Stomach (tissue), 9 donors: ENCODE results near the gene OSBPL9. TPM values are rescaled to one million over a fixed set of nuclear protein-coding genes. Genes with fewer than 3 reads are reported as not detected.

ENCODE experiments used
- DNase-seq, 2 donors: peaks; one replicate each; pipeline versions ENCODE4 v3.0.0 to v3.0.0-alpha.2; 2013 to 2019
- H3K27ac ChIP-seq, 5 donors: fragments of 200-600 bp in 4 of 5; sonication (generic) in 4 of 5; one replicate each; pipeline ENCODE4 v1.5.1; 2013 to 2019; ENCODE audit warnings: mild to moderate bottlenecking in 1 of 5, moderate library complexity in 1 of 5
- H3K27me3 ChIP-seq, 3 donors: fragments of 200-600 bp; sonication (generic); one replicate each; pipeline ENCODE4 v1.5.1; 2017 to 2019; ENCODE audit warnings: mixed run types in 1 of 3
- H3K36me3 ChIP-seq, 4 donors: fragments of 200-600 bp; sonication (generic); 1 replicate in 3 of 4; 2 replicates in 1 of 4; pipeline ENCODE4 v1.5.1; 2016 to 2019
- H3K4me1 ChIP-seq, 4 donors: fragments of 200-600 bp; sonication (generic); one replicate each; pipeline ENCODE4 v1.5.1; 2016 to 2019
- H3K4me3 ChIP-seq, 4 donors: fragments of 200-600 bp; sonication (generic) in 3 of 4; one replicate each; pipeline ENCODE4 v1.5.1; 2016 to 2019; ENCODE audit warnings: mild to moderate bottlenecking in 1 of 4
- H3K9me3 ChIP-seq, 4 donors: fragments of 200-600 bp; sonication (generic); one replicate each; pipeline ENCODE4 v1.5.1; 2016 to 2019
- CTCF ChIP-seq, 7 experiments: fragments of 450-650 bp in 4 of 7; fragments of 200-600 bp in 3 of 7; sonication (generic) in 3 of 7; IDR thresholded peaks; one replicate each; pipeline ENCODE4 v1.5.1; 2016 to 2019; ENCODE audit warnings: antibody characterized with exemption in 7 of 7, control low read depth in 2 of 7, mild to moderate bottlenecking in 1 of 7
- EP300 ChIP-seq: sonication (generic); formaldehyde crosslinking; IDR thresholded peaks from one replicate; pipeline ENCODE4 v1.6.1; 2017; ENCODE audit warnings: antibody characterized with exemption
- POLR2A ChIP-seq, 4 donors: fragments of 450-650 bp; IDR thresholded peaks; one replicate each; pipeline ENCODE4 v1.6.1; 2016; ENCODE audit warnings: antibody characterized with exemption in 4 of 4, control low read depth in 2 of 4, mild to moderate bottlenecking in 1 of 4, moderate library complexity in 1 of 4
- POLR2AphosphoS5 ChIP-seq, 3 donors: sonication (generic); formaldehyde crosslinking; IDR thresholded peaks; one replicate each; pipeline ENCODE4 v1.6.1; 2016; ENCODE audit warnings: antibody characterized with exemption in 3 of 3
- WGBS, 5 donors: extraction: QIAGEN DNeasy Blood & Tissue Kit in 3 of 5; methylation state at CpG; one replicate each; pipeline versions ENCODE4 v1.1.5 to v1.1.7; 2013 to 2018; 5-methylcytosine and 5-hydroxymethylcytosine counted together
- intact Hi-C: fragments of 100-400 bp; cut with DNase I; formaldehyde crosslinking; loops from one replicate; pipeline ENCODE4 v1.15.1; 2023; ENCODE audit warnings: low total_unique reads
- polyA plus RNA-seq, 3 donors: library from polyadenylated mRNA; stranded (reverse); fragments of 200-250 nt; gene quantifications; one replicate each; pipeline ENCODE4 v1.2.3, GENCODE V29; 2013
- total RNA-seq, 5 donors: library from RNA; depleted of rRNA; stranded (reverse); fragments of >200 nt; gene quantifications; one replicate each; pipeline versions ENCODE4 v1.1.0 to v1.2.3, GENCODE V29; 2014 to 2016
- donor health status: healthy with polysubstance abuse.
- donor health status: Bipolar disorder and iron deficiency.
- donor health status: healthy.

OSBPL9 gene
- total and polyA plus RNA-seq, 8 donors, result 29.8 to 461 (median 109) TPM

- no peaks in the 10 kb centered on the region for H3K36me3 ChIP-seq
- DNase-seq, result no peak
- peaks cover under 1 to 71% (median 41%) of the 10 kb centered on the region in 4 donors for H3K4me1 ChIP-seq
- H3K27ac ChIP-seq, result no peak overlapping the region
- no peak overlapping the region for H3K4me3 ChIP-seq
- no peak for TF ChIP-seq POLR2AphosphoS5 (IDR thresholded peaks at IDR 0.05)
- TF ChIP-seq CTCF (IDR thresholded peaks at IDR 0.05), result no peak
- no peak for TF ChIP-seq EP300
- TF ChIP-seq POLR2A (IDR thresholded peaks at IDR 0.05), result no peak
- intact Hi-C loops, result no loop called here
- no peaks in the 10 kb centered on the region for H3K9me3 ChIP-seq
- WGBS, 5 donors, result 91 to 96% (median 93%) methylated on average over 3 of the region's 3 CpGs
- no peaks in the 10 kb centered on the region for H3K27me3 ChIP-seq
Measured at GRCh38 chr1:51638350-51638749, 21.5 kb downstream of the OSBPL9 start.

GRCh38 chr1:51639694-51640093 is 22.8 kb downstream of the OSBPL9 start:
- Histone ChIP-seq H3K27ac (no peak overlapping the region), H3K4me3 (no peak overlapping the region), H3K36me3 (no peaks in the 10 kb centered on the region), H3K27me3 (no peaks in the 10 kb centered on the region), H3K9me3 (no peaks in the 10 kb centered on the region), H3K4me1 (peaks cover 5 to 68% (median 45%) of the 10 kb centered on the region in 4 donors)
- DNase-seq, result no peak
- intact Hi-C loops, result no loop called here
- TF ChIP-seq POLR2AphosphoS5 (IDR thresholded peaks at IDR 0.05) (no peak), CTCF (IDR thresholded peaks at IDR 0.05) (no peak), EP300 (no peak), POLR2A (IDR thresholded peaks at IDR 0.05) (no peak)
- WGBS, 5 donors, result 96 to 100% (median 98%) methylated on average over 3 of the region's 3 CpGs

DNA sequence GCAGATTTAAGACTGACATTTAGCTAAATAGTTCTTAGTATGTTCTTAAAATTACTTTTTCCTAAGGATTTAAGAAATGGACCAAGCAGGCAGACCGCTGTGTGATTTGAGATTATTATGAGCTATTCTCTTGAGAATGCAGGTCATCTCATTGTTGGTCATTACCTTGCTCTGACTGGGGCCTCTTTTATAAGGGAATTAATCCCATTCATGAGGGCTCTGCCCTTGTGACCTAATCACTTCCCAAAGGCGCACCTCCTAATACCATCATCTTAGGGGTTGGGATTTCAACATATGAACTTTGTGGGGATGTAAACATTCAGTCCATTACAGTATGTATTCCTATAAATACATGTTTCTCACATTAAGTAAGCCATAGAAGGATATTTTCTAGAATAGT is 24.2 kb downstream of the OSBPL9 start:
- Histone ChIP-seq H3K36me3 (no peaks in the 10 kb centered on the region), H3K4me1 (peaks cover 5 to 66% (median 39%) of the 10 kb centered on the region in 4 donors), H3K27me3 (no peaks in the 10 kb centered on the region), H3K27ac (peak overlapping the region in 1 of 5 donors; percentile 73), H3K9me3 (no peaks in the 10 kb centered on the region), H3K4me3 (no peak overlapping the region)
- no peak for DNase-seq
- intact Hi-C loops, result no loop called here
- 93 to 100% (median 97%) methylated on average over 2 of the region's 2 CpGs for WGBS, 5 donors
- TF ChIP-seq POLR2AphosphoS5 (IDR thresholded peaks at IDR 0.05) (no peak), POLR2A (IDR thresholded peaks at IDR 0.05) (no peak), EP300 (no peak), CTCF (IDR thresholded peaks at IDR 0.05) (no peak)

- Histone ChIP-seq H3K36me3 (no peaks in the 10 kb centered on the region), H3K27me3 (no peaks in the 10 kb centered on the region), H3K4me1 (peaks cover 5 to 54% (median 33%) of the 10 kb centered on the region in 4 donors), H3K27ac (peak overlapping the region in 4 of 5 donors; percentile 51 to 73 (median 66)), H3K9me3 (no peaks in the 10 kb centered on the region), H3K4me3 (no peak overlapping the region)
- 74 to 97% (median 81%) methylated on average over 1 of the region's 1 CpG for WGBS, 5 donors
- peak in 1 of 2 donors; percentile 75 for DNase-seq
- intact Hi-C loops, result no loop called here
- peak in 1 of 3 donors; percentile 27 for TF ChIP-seq POLR2AphosphoS5 (IDR thresholded peaks at IDR 0.05)
- no peak for TF ChIP-seq POLR2A (IDR thresholded peaks at IDR 0.05)
Measured at GRCh38 chr1:51642739-51643142, 25.8 kb downstream of the OSBPL9 start.

GRCh38 chr1:51643362-51643761 is 26.5 kb downstream of the OSBPL9 start:
- no peak for TF ChIP-seq CTCF (IDR thresholded peaks at IDR 0.05)
- TF ChIP-seq EP300, result no peak
- TF ChIP-seq POLR2A (IDR thresholded peaks at IDR 0.05), result no peak
- TF ChIP-seq POLR2AphosphoS5 (IDR thresholded peaks at IDR 0.05), result no peak
- no peak overlapping the region for H3K4me3 ChIP-seq
- H3K27ac ChIP-seq, result peak overlapping the region in 4 of 5 donors; percentile 42 to 73 (median 66)
- H3K4me1 ChIP-seq, result peaks cover 11 to 56% (median 39%) of the 10 kb centered on the region in 4 donors
- intact Hi-C loops, result no loop called here
- H3K36me3 ChIP-seq, result no peaks in the 10 kb centered on the region
- H3K9me3 ChIP-seq, result no peaks in the 10 kb centered on the region
- DNase-seq, result no peak
- WGBS, 5 donors, result 77 to 98% (median 95%) methylated on average over 1 of the region's 1 CpG
- no peaks in the 10 kb centered on the region for H3K27me3 ChIP-seq
